GM21723 (cell line): ENCODE data around the gene DHX16.

Experiments
- ATAC-seq: cut with Tn5 transposase; IDR thresholded peaks from one replicate; pipeline ENCODE4 v1.9.1; 2021; ENCODE audit warnings: mild to moderate bottlenecking, moderate library complexity; ENCODE audit not compliant: unreplicated experiment

DHX16 gene

DNA sequence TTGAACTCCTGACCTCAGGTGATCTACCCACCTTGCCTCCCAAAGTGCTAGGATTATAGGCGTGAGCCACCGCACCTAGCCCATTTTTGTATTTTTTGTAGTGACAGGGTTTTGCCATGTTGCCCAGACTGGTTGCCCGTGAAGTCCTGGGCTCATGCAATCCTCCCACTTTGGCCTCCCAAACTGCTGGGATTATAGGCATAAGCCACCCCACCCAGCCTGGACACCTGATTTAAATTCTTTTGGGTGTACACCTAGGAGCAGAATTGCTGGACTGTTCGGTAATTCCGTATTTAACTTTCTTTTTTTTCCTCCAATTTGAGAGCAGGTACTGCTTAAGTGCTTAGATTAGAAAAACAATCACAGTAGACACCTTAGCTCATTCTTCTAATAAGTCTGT lies 23.6 kb upstream of the DHX16 start:
- ATAC-seq = no peak

DNA sequence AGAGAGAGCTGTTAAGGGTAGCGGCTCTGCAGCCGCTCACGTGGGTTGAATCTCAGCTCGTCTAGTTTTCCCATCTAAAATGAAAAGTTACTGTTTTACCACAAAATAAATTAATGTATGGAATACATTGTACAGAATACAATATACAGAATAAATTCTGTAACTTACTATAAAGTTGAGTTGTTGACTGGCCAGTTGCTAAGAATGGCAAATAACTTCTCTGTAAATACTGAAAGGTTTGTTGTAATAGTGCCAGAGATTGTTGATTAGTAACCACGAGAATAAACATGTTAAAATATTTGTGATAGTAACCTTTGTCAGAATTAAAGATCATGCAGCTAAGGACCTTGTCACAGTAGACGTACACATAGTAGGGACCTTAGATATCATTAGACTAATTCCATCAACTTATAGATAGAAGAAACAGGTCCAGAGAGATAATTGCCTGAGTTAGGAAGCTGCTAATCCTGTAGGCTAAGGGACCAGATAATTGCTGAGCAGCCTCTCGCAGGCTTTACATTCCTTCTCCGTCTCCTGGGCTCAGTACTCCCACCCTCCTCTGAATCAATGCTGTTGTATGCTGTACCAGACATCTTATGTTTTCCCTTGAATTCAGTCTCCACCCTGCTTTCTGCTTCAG lies 18.5 kb upstream of the DHX16 start:
- ATAC-seq = no peak

DNA sequence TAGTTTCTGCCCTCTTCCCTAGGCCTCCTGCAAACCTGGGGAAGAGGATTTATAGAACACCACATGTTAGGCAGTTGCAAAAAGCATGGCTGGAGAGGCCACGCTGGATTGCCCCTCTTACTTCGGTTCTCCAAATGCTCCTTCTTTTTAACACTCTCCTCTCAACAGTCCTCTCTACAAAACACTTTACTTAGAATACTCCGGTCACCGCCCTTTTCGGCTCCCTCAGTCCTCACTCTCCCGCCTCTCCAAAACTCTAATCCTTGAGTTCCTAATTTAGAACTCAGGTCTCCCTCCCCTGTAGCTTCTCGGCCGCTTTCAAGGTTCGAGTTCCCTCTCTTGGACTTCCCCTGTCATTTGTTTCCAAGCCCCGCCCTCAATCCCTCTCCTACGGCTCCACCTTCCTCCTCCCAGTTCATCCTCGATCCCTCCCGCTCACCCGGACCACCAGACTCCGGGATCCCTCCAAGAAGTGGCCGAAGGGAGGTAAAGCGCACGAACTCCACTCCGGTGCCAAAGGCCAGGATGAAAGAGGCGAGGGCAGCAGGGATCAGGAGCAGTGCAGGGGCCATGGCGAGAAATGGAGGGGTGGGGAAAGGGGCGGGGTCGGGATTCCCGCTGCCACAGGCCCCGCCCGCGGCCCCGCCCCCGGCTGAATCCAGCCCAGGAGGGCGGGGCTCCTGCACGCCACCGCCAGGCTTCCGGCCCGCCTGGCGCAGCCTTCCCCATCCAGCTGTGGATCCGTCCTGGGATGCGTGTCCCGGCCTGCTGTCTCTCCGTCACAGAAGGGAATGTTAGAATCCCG lies 17.8 kb upstream of the DHX16 start, which contains the start of gene NRM:
TSS of gene NRM (minus strand) at position 582 of the 805 bp plus-strand sequence. CDS start at position 572, 10 bp downstream.
- ATAC-seq = peak; percentile 35

DNA sequence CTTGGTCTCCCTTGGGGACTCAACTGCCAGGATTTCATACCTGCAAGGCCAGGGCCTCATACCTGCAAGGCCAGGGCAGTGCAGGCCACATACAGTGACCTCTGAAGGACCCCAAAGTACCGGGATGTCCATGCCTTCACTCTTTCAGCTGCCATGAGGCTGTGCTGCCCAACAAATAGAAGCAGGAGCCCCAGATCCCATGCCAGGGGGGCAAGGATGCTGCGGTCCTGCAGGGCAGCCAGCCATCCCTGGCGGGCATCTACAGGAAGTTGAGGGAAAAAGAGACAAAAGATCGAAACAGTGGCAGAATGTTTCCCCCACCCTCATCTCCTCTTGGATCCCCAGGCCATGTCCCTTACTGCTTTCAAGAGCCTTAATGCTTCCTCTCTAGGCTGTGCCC lies 17.2 kb upstream of the DHX16 start:
- no peak for ATAC-seq

DNA sequence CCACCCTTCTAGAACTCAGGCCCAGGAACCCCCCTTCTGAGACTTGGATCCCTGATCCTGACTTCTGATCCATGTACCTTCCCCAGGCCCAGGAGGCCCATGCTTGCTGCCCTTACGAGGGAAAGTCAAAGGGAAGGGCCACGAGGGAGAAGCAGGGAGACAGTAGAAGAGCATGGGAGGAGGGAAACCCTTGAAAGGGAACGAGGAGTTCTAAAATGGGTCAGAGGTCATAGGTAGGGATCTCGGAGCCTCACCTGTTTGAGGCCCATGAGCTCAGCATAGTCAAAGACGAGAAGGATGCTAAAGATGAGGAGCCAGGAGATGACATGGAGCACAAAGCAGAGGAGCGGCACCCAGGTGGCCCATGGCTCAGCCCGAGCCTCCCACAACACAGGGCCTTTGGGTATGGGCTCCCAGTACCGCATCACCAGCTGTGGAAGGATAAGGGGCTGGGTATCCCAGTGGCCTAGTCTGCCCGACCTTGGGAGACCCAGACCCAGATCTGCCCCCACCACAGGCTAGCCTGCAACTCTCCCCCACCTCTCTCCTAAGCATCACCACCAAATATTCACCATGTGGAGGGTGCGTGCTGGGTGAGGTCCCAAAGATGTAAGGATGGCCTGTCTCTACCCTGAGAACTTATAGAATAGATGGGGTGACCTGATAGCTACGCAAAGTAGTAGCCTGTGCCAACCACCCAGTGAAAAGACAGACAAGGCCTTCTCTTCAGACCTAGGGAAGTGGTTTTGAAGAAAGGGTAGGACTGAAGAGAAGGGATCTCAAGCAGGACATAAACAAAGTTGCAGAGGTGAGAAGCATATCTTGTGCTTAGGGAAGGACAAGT lies 16.4 kb upstream of the DHX16 start:
- no peak for ATAC-seq

DNA sequence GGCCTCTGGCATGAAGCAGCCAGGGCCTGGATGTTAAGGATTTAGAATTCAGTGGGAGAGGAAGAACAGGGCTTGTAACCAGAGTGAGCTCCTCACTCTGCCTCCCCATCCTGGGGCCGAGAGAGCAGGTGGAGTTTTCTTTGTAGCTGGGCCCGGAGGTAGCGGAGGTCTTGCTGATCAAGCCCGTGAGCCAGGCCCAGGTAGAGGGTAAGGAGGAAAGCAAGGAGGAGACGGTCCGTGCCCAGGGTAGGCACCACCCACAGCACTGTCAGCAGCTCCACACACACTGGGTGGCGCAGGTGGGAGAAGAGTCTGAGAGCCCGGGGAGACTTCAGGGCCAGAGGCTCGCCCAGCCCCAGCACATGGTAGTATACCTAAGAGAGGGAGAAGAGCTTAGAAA lies 15.8 kb upstream of the DHX16 start:
- ATAC-seq = no peak

DNA sequence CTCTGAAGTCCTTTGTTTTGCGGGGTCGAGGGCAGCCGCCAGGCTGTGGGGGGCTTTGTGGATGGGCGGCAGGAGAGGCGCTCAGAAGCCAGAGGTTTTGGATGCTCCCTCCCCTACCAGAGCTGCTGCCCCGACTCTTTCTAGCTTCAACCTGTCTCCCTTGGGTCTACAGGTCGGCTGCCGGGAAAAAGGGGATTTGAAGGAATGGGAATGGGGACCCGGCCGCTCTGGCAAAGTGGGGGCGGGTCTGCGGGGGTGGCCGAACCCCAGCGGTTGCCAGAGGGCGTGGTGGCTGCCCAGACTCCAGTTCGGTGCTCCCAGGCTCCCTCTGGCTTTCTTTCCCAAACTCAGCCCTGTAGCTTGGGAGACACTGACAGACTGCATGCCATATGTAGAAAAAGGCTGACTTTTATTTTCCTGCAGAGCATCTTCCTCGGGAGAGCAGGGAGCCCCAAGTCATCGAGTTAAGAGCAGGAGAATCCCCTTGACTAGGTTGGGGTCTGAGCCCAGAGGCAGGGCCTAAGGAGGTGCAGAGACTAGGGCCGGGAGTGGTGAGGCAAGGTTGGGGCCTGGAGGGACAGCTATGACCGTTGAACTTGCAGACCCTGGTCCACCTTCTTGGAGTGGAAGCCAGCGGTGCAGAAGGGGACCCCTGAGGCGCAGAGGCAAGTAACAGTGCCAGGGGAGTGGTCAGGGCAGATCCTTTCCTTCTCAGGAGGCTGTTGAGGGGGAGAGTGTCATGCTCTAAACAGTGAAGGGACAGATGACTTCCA lies 15.0 kb upstream of the DHX16 start:
- ATAC-seq = no peak

DNA sequence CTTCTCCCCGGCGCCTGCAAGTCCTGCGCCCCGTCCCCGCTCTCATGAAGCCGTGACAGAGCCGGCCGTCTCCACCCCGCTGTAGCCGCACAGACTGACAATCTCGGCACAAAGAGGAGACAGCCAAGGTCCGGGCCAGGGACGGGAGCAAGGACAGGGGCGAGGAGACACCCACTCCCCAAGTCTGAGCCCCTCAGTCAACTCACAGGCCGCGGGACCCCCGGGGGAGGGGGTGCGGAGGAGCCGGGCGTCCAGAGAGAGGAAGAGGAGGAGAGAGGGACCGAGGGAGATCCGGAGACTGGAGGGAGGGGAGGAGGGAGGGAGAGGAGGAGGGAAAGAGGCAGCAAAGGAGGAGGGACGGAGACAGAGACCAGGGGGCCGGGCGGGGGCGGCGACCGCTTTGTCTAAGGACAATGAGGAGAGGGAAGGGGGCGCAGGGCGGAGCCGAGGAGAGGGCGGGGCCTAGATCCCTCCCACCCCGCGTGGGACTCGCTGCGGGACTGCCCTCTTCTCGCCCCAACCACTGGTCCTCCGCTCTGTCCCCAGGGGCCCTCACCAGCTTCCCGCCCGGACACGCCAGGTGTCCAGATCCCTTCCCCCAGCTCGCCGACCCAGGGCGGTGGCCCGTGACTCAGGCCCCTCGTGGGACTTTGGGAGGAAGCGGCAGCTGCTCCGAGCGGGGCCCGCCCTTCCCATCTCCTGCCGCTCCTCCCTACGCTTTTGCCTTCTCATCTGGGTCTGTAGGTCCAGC lies 14.3 kb upstream of the DHX16 start:
- ATAC-seq = peak; percentile 36

DNA sequence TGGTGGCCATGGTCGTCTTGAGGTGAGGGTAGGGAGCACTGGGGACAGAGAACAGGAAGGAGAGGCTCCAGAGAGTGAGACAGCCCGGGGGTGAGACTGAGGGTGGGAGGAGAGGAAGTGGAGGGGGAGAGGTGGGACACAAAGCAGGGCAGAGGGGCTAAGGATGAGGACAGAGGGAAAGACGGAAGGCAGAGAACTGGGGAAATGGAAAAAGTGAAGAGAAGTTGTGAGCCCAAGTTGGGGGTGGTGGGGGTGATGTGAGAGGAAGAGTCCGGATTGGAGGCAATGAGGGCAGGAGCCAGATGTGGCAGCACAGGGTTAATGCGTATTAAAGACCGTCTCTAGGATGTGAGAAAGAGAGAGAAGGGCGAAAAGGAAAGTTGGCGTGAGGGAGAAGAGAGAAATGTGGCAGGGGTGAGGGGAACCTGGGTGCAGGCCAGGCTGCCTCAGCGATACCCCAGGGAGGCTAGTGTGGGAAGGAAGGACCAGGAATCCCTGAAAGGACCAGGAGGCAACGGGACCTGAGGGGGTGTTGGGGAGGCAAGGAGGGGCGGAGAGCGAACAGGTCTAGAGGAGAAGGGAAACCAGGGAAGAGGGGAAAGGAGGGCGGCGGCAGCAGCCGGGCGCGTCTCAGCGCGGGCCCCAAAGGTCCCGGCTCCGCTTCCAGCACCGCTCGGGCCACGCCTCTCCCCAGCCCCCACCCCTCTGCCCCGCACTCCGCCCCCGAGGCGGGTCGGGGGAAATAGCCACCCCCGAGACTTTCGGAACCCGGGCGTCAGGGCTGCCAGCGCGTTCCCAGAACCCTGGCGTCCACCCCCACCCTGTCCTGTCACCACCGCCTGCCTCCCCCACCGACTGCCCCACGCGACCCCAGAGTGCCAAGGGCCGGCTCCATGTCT lies 13.5 kb upstream of the DHX16 start, which contains the start of gene PPP1R18:
TSS of gene PPP1R18 (minus strand) at position 637 of the 899 bp plus-strand sequence. CDS start at position 10, 627 bp downstream.
- no peak for ATAC-seq

DNA sequence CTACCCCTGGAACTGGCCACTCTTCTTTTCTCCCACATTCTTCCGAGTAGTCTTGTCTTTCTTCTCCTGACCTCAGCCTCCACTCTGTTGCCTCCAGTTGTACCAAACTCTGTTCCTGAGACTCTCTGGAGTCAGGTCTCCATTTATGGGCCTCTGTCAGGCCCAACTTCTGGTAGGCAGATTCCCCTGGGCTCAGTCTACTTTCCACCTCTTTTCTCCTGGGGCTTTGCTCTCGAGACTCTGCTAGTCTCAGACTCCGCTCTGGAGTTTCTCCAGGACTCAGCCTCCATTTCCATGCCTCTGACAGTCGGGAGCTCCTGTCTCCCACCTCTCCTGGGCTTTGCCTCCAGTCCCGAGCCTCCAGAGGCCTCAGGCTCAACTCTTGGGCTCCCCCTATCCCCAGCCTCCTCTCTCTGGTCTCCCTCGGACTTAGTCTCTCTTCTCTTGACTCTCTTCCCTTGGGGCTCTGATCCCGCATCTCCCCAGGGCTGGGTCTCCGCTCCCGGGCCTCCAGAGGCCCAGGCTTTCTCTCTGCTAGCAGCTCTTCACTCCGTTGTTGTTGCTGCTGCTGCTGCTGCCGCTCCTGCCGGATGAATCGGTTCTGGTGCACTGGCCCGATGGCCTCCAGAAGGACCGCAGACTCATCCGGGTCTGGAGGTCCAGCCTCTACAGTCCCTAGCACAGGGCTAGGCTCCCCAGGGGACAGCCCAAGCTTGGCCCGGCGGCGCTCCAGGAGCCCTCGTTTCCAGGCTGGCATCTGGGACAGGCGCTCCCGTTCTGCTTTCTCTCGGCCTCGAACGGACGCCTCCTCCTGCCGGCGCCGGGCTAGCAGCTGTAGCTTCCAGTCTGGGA lies 12.6 kb upstream of the DHX16 start:
- ATAC-seq = no peak

DNA sequence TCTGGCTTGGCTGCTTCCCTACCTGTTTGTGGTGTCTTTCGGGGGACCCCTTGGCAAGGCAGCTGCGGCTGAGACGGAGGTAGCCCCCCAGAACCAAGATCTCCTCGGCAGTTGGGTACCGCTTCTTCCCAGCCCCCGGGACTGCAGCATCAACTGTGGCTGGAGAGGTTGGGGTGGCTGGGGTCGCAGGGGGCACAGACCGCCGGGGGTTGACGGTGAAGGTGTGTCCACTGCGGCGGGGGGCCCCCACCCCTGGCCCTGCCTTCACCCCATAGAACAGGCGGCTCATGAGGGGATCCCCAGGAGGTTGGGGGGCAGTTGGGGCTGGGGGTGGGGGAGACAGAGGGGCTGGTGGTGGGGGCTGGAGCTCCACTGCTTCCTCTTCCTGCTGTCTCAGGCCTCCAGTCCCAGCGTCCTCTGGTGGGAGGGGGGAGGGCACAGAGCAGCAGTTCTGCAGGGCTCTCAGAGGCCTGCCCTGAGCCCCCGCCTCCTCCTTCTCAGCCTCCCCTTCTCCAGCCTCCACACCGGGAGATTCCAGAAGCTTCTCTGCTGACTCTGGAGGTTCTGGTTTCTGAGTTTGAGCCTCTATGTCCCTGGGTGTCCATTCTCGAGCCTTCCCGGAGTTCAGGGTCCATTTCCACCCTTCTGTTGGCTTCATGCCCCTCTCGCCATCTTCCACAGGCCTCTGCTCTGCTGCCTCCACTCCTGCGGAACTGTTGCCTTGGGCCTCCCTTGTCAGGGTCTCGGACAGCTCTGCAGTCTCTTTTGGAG lies 11.8 kb upstream of the DHX16 start:
- no peak for ATAC-seq

DNA sequence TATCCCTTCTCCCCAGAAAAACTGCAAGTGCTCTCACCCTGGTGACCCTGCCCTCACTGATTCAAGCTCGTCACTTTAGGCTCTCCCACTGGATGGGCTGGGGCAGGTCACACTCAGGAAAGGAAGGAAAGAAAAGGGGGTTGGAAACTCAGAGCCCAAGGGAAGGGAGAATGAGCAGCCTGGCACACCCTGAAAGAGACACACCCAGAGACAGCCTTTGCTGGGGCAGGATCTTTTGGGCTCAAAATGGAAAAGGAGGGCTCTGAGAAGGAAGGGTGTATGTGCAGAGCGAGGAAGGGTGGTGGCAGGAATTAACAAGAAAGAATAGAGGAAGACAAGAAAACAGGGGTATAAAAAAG lies 11.2 kb upstream of the DHX16 start:
- ATAC-seq = no peak

DNA sequence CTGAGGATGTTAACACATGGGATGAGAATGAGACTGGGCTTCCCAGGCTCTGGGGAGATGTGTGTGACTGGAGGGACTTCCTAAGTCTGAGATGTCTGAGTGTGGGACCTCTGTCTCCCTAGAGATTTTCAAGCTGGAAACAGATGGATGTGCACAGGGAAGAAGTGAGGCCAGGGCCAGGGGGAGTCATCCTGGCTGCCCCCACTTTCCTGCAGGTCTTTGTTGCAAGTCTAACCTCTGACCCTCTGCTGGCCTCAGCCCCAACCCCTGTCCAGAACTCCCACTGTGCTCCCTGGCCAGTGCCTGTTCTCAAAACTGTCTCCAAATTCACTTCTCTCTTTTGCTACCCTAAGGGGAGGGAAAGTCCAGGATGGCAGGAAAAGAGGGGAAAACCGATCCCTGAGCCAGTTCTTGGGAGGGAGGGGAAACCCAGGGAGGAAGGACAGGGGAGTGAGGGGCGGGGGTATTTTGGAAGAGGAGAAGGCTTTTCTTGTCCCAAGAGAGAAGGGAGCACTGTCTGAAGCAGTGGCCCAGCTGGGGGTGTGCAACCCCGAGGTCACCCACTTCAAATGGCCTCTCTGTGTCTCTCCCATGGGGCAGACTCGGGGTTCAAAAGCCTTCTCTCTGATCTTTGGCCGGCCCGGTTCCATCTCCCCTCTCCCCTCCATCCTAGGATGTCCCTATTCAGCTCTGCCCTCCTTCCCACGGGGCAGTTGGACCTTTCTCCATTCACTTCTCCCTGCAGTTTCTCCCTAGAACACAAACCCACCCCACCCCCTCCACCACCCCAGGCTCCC lies 10.6 kb upstream of the DHX16 start:
- no peak for ATAC-seq

DNA sequence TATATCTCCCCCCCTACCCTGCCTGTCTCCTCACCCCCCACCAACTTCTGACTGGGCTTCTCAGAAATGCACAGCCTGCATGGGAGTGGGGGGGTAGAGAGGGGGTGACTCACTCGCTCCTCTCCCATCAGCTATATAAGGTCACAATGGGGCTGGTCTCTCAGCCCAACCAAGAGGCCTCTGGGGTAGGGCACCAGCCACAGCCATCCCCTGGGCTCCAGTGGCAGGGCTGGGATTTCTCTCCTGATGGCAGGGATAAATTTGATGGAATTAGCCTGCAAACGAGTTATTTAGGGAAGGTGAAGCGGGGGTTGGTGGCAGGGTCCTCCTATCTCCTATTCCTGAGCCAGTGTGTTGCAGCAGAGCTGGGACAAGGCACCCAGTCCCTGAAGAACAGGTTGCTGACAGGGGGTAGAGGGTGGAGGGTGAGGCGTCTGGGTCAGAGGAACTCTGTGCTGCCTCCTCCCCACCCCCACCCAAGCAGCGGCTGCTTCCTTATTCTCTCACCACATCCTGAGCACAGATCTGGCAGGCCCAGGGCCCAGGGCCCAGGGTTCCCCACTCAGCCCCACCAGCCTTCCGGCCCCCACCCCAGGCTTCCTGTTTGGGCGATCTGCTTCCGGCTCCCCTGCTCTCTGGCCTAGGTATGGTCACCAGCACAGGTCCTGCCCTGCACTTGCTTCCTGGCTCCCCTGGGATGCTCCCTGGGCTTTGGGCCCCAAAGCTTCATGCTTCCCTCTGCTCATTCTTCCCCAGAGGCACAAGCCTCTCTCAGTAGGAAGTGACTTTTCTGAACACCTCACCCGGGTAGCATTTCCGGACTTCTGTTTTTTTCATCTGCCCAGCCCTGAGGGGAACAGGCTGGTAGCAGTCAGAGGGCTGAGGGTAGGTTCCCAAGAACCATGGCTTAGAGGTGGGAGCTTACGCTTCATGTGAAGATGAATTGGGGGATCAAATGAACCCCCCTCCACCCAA lies 9.6 kb upstream of the DHX16 start:
- peak; percentile 42 for ATAC-seq

DNA sequence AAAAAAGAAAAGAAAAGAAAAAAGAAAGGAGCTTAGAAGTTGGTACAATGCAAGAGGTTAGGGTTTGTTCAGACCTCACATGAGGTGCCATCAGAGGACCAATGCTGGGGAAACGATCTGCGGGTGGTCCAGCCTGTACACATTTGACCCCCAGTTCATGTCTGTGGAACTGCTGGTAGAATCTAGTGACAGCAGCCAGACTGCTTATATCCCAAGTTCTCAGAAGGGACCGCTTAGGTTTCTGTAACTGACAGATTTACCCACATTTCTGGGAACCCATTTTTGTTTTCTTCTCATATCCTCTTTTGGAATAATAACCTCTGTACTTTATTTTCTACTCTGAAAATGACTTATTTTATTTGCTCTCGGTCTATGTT lies 8.9 kb upstream of the DHX16 start:
- ATAC-seq = no peak
